GM18870 (cell line): ENCODE measurements around the gene CDC25B.

ENCODE experiments used
- ATAC-seq: cut with Tn5 transposase; IDR thresholded peaks from one replicate; pipeline ENCODE4 v1.9.1; 2021; ENCODE audit warnings: moderate library complexity; ENCODE audit not compliant: unreplicated experiment

CDC25B gene

GRCh38 chr20:3802524-3803239, 6.6 kb downstream of the CDC25B start:
- ATAC-seq = no peak

- ATAC-seq = no peak
These were observed 7.2 kb downstream of the CDC25B start for GRCh38 chr20:3803289-3803688.

- no peak for ATAC-seq
These were observed 7.7 kb downstream of the CDC25B start for GRCh38 chr20:3803854-3804253.

GRCh38 chr20:3804254-3804751, 8.2 kb downstream of the CDC25B start:
- no peak for ATAC-seq

- ATAC-seq = no peak
These were observed 8.7 kb downstream of the CDC25B start for GRCh38 chr20:3804781-3805180.

- ATAC-seq = no peak
These were observed 12.4 kb downstream of the CDC25B start for GRCh38 chr20:3808544-3808943.

GRCh38 chr20:3811467-3812258, 15.6 kb downstream of the CDC25B start:
- ATAC-seq = no peak

GRCh38 chr20:3812259-3812681, 16.2 kb downstream of the CDC25B start:
- ATAC-seq = no peak

- no peak for ATAC-seq
These were observed 17.1 kb downstream of the CDC25B start for GRCh38 chr20:3812975-3813847.

- ATAC-seq = no peak
These were observed 17.9 kb downstream of the CDC25B start for GRCh38 chr20:3813848-3814581.

GRCh38 chr20:3814928-3815495, 18.9 kb downstream of the CDC25B start:
- ATAC-seq = no peak

GRCh38 chr20:3815703-3816315, 19.7 kb downstream of the CDC25B start:
- ATAC-seq = no peak

GRCh38 chr20:3818155-3819151, 22.3 kb downstream of the CDC25B start:
- no peak for ATAC-seq

GRCh38 chr20:3819411-3820047, 23.4 kb downstream of the CDC25B start:
- no peak for ATAC-seq

GRCh38 chr20:3820048-3820900, 24.2 kb downstream of the CDC25B start, which contains the start of gene AP5S1:
TSS of gene AP5S1 (plus strand) at chr20:3820547. CDS start at chr20:3822118, 1,571 bp downstream.
- peak; percentile 74 for ATAC-seq

- no peak for ATAC-seq
These were observed 25.0 kb downstream of the CDC25B start for GRCh38 chr20:3820901-3821727.
